Suprapubic skin (tissue), 4 donors: ENCODE measurements around the gene FITM1. TPM values are rescaled to one million over a fixed set of nuclear protein-coding genes. Genes with fewer than 3 reads are reported as not detected.
"Not testable (repeated sequence)": the region's sequence is repeated elsewhere in the genome, so short reads cannot be mapped to it uniquely, and the experiment has no call there.

Experiments used
- DNase-seq, 2 donors: peaks; one replicate each; pipeline ENCODE4 v3.0.0-alpha.2; 2019; ENCODE audit warnings: low spot score in 2 of 2
- H3K27ac ChIP-seq: fragments of 200-600 bp; sonication (generic); one replicate; pipeline ENCODE4 v1.5.1; 2019
- H3K27me3 ChIP-seq: fragments of 200-600 bp; sonication (generic); one replicate; pipeline ENCODE4 v1.5.1; 2019
- H3K36me3 ChIP-seq: fragments of 200-600 bp; sonication (generic); one replicate; pipeline ENCODE4 v1.5.1; 2019
- H3K4me1 ChIP-seq: fragments of 200-600 bp; sonication (generic); one replicate; pipeline ENCODE4 v1.5.1; 2019
- H3K4me3 ChIP-seq: fragments of 200-600 bp; sonication (generic); one replicate; pipeline ENCODE4 v1.5.1; 2019; ENCODE audit warnings: mild to moderate bottlenecking
- H3K9me3 ChIP-seq: fragments of 200-600 bp; sonication (generic); one replicate; pipeline ENCODE4 v1.5.1; 2019
- EP300 ChIP-seq: sonication (generic); formaldehyde crosslinking; IDR thresholded peaks from one replicate; pipeline ENCODE4 v1.6.1; 2017; ENCODE audit warnings: antibody characterized with exemption
- POLR2A ChIP-seq, 2 donors: fragments of 450-650 bp; IDR thresholded peaks; one replicate each; pipeline ENCODE4 v1.6.1; 2017; ENCODE audit warnings: antibody characterized with exemption in 2 of 2, mild to moderate bottlenecking in 2 of 2, moderate library complexity in 2 of 2
- POLR2AphosphoS5 ChIP-seq, 3 donors: sonication (generic); formaldehyde crosslinking; IDR thresholded peaks; one replicate each; pipeline ENCODE4 v1.6.1; 2017; ENCODE audit warnings: antibody characterized with exemption in 3 of 3
- WGBS: methylation state at CpG from one replicate; pipeline ENCODE4 v1.1.5; 2018; 5-methylcytosine and 5-hydroxymethylcytosine counted together
- total RNA-seq, 4 donors: library from RNA; depleted of rRNA; stranded (reverse); fragments of >200 nt; gene quantifications; one replicate each; pipeline ENCODE4 v1.1.0, GENCODE V29; 2016
- TF ChIP-seq, protein P1 (sequence below), 2 donors: fragments of 200-600 bp in 1 of 2; fragments of 450-650 bp in 1 of 2; sonication (generic) in 1 of 2; IDR thresholded peaks; one replicate each; pipeline ENCODE4 v1.5.1; 2016 to 2019; ENCODE audit warnings: antibody characterized with exemption in 2 of 2, mild to moderate bottlenecking in 1 of 2, moderate library complexity in 1 of 2

FITM1 gene
- total RNA-seq, 4 donors from 2014 or later: 1.7 to 3.4 (median 2.3) TPM; not detected in 1

DNA sequence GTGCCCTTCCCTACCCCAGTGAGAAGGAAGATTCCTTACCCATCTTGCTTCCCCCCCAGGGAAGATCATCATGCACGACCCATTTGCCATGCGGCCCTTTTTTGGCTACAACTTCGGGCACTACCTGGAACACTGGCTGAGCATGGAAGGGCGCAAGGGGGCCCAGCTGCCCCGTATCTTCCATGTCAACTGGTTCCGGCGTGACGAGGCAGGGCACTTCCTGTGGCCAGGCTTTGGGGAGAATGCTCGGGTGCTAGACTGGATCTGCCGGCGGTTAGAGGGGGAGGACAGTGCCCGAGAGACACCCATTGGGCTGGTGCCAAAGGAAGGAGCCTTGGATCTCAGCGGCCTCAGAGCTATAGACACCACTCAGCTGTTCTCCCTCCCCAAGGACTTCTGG is 27.0 kb upstream of the FITM1 start:
- H3K4me3 ChIP-seq: no peak overlapping the region
- peaks cover 29% of the 10 kb centered on the region for H3K36me3 ChIP-seq
- TF ChIP-seq, protein P1, sequence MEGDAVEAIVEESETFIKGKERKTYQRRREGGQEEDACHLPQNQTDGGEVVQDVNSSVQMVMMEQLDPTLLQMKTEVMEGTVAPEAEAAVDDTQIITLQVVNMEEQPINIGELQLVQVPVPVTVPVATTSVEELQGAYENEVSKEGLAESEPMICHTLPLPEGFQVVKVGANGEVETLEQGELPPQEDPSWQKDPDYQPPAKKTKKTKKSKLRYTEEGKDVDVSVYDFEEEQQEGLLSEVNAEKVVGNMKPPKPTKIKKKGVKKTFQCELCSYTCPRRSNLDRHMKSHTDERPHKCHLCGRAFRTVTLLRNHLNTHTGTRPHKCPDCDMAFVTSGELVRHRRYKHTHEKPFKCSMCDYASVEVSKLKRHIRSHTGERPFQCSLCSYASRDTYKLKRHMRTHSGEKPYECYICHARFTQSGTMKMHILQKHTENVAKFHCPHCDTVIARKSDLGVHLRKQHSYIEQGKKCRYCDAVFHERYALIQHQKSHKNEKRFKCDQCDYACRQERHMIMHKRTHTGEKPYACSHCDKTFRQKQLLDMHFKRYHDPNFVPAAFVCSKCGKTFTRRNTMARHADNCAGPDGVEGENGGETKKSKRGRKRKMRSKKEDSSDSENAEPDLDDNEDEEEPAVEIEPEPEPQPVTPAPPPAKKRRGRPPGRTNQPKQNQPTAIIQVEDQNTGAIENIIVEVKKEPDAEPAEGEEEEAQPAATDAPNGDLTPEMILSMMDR (IDR thresholded peaks at IDR 0.05): no peak
- TF ChIP-seq POLR2AphosphoS5 (IDR thresholded peaks at IDR 0.05) (no peak), POLR2A (IDR thresholded peaks at IDR 0.05) (no peak), EP300 (no peak)
- no peak for DNase-seq
- no peaks in the 10 kb centered on the region for H3K27me3 ChIP-seq
- WGBS: 94% methylated on average over 10 of the region's 13 CpGs
- no peak overlapping the region for H3K27ac ChIP-seq
- no peaks in the 10 kb centered on the region for H3K9me3 ChIP-seq
- H3K4me1 ChIP-seq: peaks cover 6% of the 10 kb centered on the region

DNA sequence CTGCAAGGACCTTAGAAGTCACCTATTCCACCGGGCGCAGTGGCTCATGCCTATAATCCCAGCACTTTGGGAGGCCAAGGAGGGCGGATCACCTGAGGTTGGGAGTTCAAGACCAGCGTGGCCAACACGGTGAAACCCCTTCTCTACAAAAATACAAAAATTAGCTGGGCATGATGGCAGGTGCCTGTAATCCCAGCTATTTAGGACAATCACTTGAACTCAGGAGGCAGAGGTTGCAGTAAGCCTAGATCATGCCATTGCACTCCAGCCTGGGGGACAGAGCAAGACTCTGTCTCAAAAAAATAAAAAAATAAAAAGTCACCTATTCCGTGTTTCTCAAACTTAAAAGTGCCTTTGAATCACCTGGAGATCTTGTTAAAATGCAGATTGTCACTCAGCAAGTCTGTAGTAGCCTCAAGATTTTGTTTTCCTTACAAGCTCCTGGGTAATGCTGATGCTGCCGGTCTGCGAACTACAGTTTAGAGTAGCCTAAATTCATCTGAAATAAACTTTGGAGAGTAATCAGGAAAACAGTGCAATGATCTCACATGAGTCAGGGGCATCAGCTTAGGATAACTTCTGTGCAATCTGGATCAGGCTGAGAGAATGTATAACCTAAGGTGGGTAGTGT is 24.7 kb upstream of the FITM1 start:
- not testable (repeated sequence) for H3K4me3 ChIP-seq, H3K27ac ChIP-seq, H3K27me3 ChIP-seq, DNase-seq, H3K9me3 ChIP-seq
- 91% methylated on average over 8 of the region's 8 CpGs for WGBS
- peaks cover 11% of the 10 kb centered on the region for H3K36me3 ChIP-seq
- H3K4me1 ChIP-seq: peaks cover 14% of the 10 kb centered on the region

DNA sequence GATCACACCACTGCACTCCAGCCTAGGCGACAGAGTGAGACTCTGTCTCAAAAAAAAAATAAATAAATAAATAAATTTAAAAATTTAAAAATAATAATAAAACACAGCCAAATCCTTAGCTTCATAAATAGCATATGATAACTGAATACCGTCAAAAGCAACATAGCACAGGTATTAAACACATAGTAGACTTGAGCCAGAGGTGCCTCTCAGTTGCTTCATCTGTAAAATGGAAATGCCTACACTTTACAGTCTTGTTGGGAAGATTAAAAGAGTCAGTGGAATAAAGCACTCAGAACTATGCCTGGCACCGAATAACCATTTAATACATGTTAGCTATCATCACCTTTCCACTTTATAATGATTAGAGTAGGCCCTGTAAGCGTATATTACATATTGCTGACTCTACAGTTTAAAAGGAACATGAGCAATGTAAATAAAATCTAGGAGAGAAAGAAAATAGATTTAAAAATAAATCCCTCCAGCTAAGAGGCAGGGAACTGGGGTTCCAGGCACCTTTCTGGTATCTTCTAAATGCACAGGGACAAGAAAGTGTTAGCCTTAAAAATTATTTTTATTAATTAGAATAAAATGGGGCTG is 23.7 kb upstream of the FITM1 start:
- peaks cover 14% of the 10 kb centered on the region for H3K4me1 ChIP-seq
- H3K9me3 ChIP-seq: no peaks in the 10 kb centered on the region
- DNase-seq: no peak
- no peak overlapping the region for H3K27ac ChIP-seq
- TF ChIP-seq POLR2A (IDR thresholded peaks at IDR 0.05): no peak
- TF ChIP-seq EP300: no peak
- TF ChIP-seq, protein P1 (IDR thresholded peaks at IDR 0.05): no peak
- no peak for TF ChIP-seq POLR2AphosphoS5 (IDR thresholded peaks at IDR 0.05)
- H3K36me3 ChIP-seq: peaks cover 11% of the 10 kb centered on the region
- H3K4me3 ChIP-seq: no peak overlapping the region
- WGBS: 89% methylated on average over 4 of the region's 4 CpGs
- H3K27me3 ChIP-seq: no peaks in the 10 kb centered on the region

DNA sequence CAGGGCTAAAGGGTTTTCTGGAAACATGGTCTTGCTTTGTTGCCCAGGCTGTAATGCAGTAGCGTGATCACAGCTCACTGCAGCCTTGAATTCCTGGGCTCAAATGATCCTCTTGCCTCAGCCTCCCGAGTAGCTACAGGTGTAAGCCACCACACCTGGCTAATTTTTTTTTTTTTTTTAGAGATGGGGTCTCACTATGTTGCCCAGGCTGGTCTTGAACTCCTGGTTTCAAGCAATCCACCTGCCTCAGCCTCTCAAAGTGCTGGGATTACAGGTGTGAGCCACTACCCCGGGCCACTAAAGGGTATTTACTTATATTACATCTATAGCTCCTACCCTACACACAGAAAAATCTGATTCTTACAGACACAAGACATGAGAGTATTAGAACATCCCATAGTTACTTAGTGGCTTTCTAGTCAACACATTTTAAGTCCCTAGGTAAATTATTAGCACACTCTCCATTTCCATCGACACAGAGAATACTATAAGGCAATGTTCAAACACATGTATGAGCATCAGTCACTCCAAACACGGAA is 22.1 kb upstream of the FITM1 start:
- H3K4me3 ChIP-seq: no peak overlapping the region
- WGBS: 45% methylated on average over 5 of the region's 5 CpGs
- TF ChIP-seq EP300 (no peak), POLR2AphosphoS5 (IDR thresholded peaks at IDR 0.05) (no peak), POLR2A (IDR thresholded peaks at IDR 0.05) (no peak)
- TF ChIP-seq, protein P1 (IDR thresholded peaks at IDR 0.05): no peak
- H3K36me3 ChIP-seq: peaks cover 2% of the 10 kb centered on the region
- peaks cover 16% of the 10 kb centered on the region for H3K4me1 ChIP-seq
- DNase-seq: no peak
- no peaks in the 10 kb centered on the region for H3K27me3 ChIP-seq
- no peaks in the 10 kb centered on the region for H3K9me3 ChIP-seq
- H3K27ac ChIP-seq: no peak overlapping the region

DNA sequence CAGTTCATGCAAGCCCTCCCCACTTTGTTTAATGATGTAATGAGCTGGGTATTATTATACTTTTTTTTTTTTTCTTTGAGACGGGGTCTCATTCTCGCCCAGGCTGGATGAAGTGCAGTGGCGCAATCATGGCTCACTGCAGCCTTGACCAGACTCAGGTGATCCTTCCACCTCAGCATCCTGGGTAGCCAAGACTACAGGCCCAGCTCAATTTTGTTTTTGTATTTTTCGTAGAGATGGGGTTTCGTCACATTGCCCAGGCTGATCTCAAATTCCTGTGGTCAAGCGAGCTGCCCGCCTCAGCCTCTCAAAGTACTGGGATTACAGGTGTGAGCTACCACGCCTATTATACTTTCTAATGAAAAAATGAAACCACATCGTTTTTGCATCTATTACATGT is 20.4 kb upstream of the FITM1 start:
- WGBS: 82% methylated on average over 9 of the region's 9 CpGs
- DNase-seq: no peak
- Histone ChIP-seq H3K36me3 (no peaks in the 10 kb centered on the region), H3K27ac (no peak overlapping the region), H3K27me3 (no peaks in the 10 kb centered on the region), H3K4me3 (no peak overlapping the region), H3K4me1 (peaks cover 20% of the 10 kb centered on the region), H3K9me3 (no peaks in the 10 kb centered on the region)
- TF ChIP-seq POLR2A (IDR thresholded peaks at IDR 0.05) (no peak), POLR2AphosphoS5 (IDR thresholded peaks at IDR 0.05) (no peak)

DNA sequence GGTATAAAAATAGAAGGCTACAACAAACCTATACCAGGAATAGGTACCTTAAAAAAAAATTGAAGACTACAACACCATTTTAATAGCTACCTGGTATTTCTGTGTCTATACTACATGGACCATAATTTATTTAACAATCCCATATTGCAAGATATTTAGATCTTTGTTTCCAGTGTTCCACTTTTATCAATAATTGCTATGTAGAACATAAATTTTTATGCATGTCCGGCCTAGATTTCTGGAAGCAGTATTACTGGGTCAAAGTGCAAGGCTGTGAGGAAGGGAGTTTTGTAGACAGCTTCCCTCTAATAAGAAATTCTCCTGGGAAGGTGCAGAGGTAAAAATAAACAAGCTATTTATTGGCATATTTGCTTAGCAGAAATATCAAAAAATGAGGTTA is 19.9 kb upstream of the FITM1 start:
- Histone ChIP-seq H3K9me3 (no peaks in the 10 kb centered on the region), H3K4me1 (peaks cover 24% of the 10 kb centered on the region), H3K27me3 (no peaks in the 10 kb centered on the region), H3K27ac (no peak overlapping the region), H3K36me3 (no peaks in the 10 kb centered on the region), H3K4me3 (no peak overlapping the region)
- 65% methylated on average over 1 of the region's 1 CpG for WGBS
- TF ChIP-seq EP300 (no peak), POLR2AphosphoS5 (IDR thresholded peaks at IDR 0.05) (no peak), POLR2A (IDR thresholded peaks at IDR 0.05) (no peak)
- TF ChIP-seq, protein P1 (IDR thresholded peaks at IDR 0.05): no peak
- DNase-seq: no peak
